ENCODE data around the gene MYG1. TPM values are rescaled to one million over a fixed set of nuclear protein-coding genes. Genes with fewer than 3 reads are reported as not detected.

MYG1 gene
- total RNA-seq, 1 donor from 2014 or later, result 111 TPM

- peaks cover 43% of the 10 kb centered on the region for H3K4me1 Mint-ChIP-seq (ENCODE audit: low read depth)
- peaks cover 11% of the 10 kb centered on the region for H3K36me3 Mint-ChIP-seq (ENCODE audit: low read depth)
- H3K27ac Mint-ChIP-seq, result peak within 1 kb of the TSS; percentile 88
- H3K27me3 Mint-ChIP-seq (ENCODE audit: insufficient read depth), result no peaks in the 10 kb centered on the region
- no peaks in the 10 kb centered on the region for H3K9me3 Mint-ChIP-seq
- intact Hi-C loops (cut with micrococcal nuclease), result loop anchor here (1.0 to 2.0 kb wide), 13 partner anchors 16 to 262 kb away; partner anchors contain the start of genes AAAS, CSAD, EIF4B and MYG1
- peak; percentile 81 for DNase-seq (ENCODE audit: low spot score)
- H3K4me3 Mint-ChIP-seq, result peak within 1 kb of the TSS; percentile 90
Observed at GRCh38 chr12:53267999-53268629, 31.4 kb upstream of the MYG1 start, which contains the start of gene ESPL1. TSS of gene ESPL1 (plus strand) at chr12:53268299. CDS start at chr12:53268767, 468 bp downstream.

GRCh38 chr12:53268630-53269562 lies 30.6 kb upstream of the MYG1 start:
- no peaks in the 10 kb centered on the region for H3K9me3 Mint-ChIP-seq
- DNase-seq (ENCODE audit: low spot score), result no peak
- H3K27me3 Mint-ChIP-seq (ENCODE audit: insufficient read depth), result no peaks in the 10 kb centered on the region
- H3K4me3 Mint-ChIP-seq, result peak overlapping the region; percentile 90
- peak overlapping the region; percentile 88 for H3K27ac Mint-ChIP-seq
- peaks cover 43% of the 10 kb centered on the region for H3K4me1 Mint-ChIP-seq (ENCODE audit: low read depth)
- intact Hi-C loops (cut with micrococcal nuclease), result loop anchor here (1.0 to 2.0 kb wide), 13 partner anchors 17 to 263 kb away; partner anchors contain the start of genes AAAS, CSAD, EIF4B and MYG1
- peaks cover 11% of the 10 kb centered on the region for H3K36me3 Mint-ChIP-seq (ENCODE audit: low read depth)

GRCh38 chr12:53274445-53274844 lies 25.1 kb upstream of the MYG1 start:
- peaks cover 40% of the 10 kb centered on the region for H3K36me3 Mint-ChIP-seq (ENCODE audit: low read depth)
- intact Hi-C loops (cut with micrococcal nuclease), result no loop called here
- no peak for DNase-seq (ENCODE audit: low spot score)
- peaks cover 24% of the 10 kb centered on the region for H3K4me1 Mint-ChIP-seq (ENCODE audit: low read depth)
- no peak overlapping the region for H3K27ac Mint-ChIP-seq
- H3K4me3 Mint-ChIP-seq, result no peak overlapping the region
- no peaks in the 10 kb centered on the region for H3K27me3 Mint-ChIP-seq (ENCODE audit: insufficient read depth)
- H3K9me3 Mint-ChIP-seq, result no peaks in the 10 kb centered on the region

GRCh38 chr12:53276511-53276910 lies 23.0 kb upstream of the MYG1 start:
- Mint-ChIP-seq H3K27ac (no peak overlapping the region), H3K9me3 (no peaks in the 10 kb centered on the region), H3K4me1 (ENCODE audit: low read depth) (peaks cover 14% of the 10 kb centered on the region), H3K36me3 (ENCODE audit: low read depth) (peaks cover 40% of the 10 kb centered on the region), H3K27me3 (ENCODE audit: insufficient read depth) (no peaks in the 10 kb centered on the region), H3K4me3 (no peak overlapping the region)
- intact Hi-C loops (cut with micrococcal nuclease), result no loop called here
- no peak for DNase-seq (ENCODE audit: low spot score)

- intact Hi-C loops (cut with micrococcal nuclease), result no loop called here
Observed at GRCh38 chr12:53277981-53278380, 21.5 kb upstream of the MYG1 start.

GRCh38 chr12:53279283-53279869 lies 20.1 kb upstream of the MYG1 start:
- no peaks in the 10 kb centered on the region for H3K27me3 Mint-ChIP-seq (ENCODE audit: insufficient read depth)
- peaks cover 4% of the 10 kb centered on the region for H3K4me1 Mint-ChIP-seq (ENCODE audit: low read depth)
- H3K36me3 Mint-ChIP-seq (ENCODE audit: low read depth), result peaks cover 50% of the 10 kb centered on the region
- DNase-seq (ENCODE audit: low spot score), result no peak
- no peak overlapping the region for H3K4me3 Mint-ChIP-seq
- intact Hi-C loops (cut with micrococcal nuclease), result no loop called here
- no peaks in the 10 kb centered on the region for H3K9me3 Mint-ChIP-seq
- H3K27ac Mint-ChIP-seq, result no peak overlapping the region

More at GRCh38 chr12:53277981-53278380, 21.5 kb upstream of the MYG1 start:
- Mint-ChIP-seq H3K4me1 (ENCODE audit: low read depth) (peaks cover 4% of the 10 kb centered on the region), H3K27me3 (ENCODE audit: insufficient read depth) (no peaks in the 10 kb centered on the region), H3K27ac (no peak overlapping the region), H3K9me3 (no peaks in the 10 kb centered on the region), H3K36me3 (ENCODE audit: low read depth) (peaks cover 44% of the 10 kb centered on the region), H3K4me3 (no peak overlapping the region)
- DNase-seq (ENCODE audit: low spot score), result no peak

GRCh38 chr12:53279888-53280498 lies 19.5 kb upstream of the MYG1 start:
- H3K36me3 Mint-ChIP-seq (ENCODE audit: low read depth), result peaks cover 46% of the 10 kb centered on the region
- no peak overlapping the region for H3K4me3 Mint-ChIP-seq
- DNase-seq (ENCODE audit: low spot score), result no peak
- intact Hi-C loops (cut with micrococcal nuclease), result no loop called here
- no peaks in the 10 kb centered on the region for H3K27me3 Mint-ChIP-seq (ENCODE audit: insufficient read depth)
- no peak overlapping the region for H3K27ac Mint-ChIP-seq
- H3K9me3 Mint-ChIP-seq, result no peaks in the 10 kb centered on the region
- peaks cover 4% of the 10 kb centered on the region for H3K4me1 Mint-ChIP-seq (ENCODE audit: low read depth)

GRCh38 chr12:53286448-53286847 lies 13.0 kb upstream of the MYG1 start:
- H3K4me1 Mint-ChIP-seq (ENCODE audit: low read depth), result peaks cover 7% of the 10 kb centered on the region
- H3K27ac Mint-ChIP-seq, result no peak overlapping the region
- no peaks in the 10 kb centered on the region for H3K9me3 Mint-ChIP-seq
- no peaks in the 10 kb centered on the region for H3K27me3 Mint-ChIP-seq (ENCODE audit: insufficient read depth)
- H3K36me3 Mint-ChIP-seq (ENCODE audit: low read depth), result peaks cover 46% of the 10 kb centered on the region
- no peak for DNase-seq (ENCODE audit: low spot score)
- intact Hi-C loops (cut with micrococcal nuclease), result loop anchor here (2.0 kb wide), 1 partner anchor 18 kb away; the partner anchor contains the start of gene ESPL1
- no peak overlapping the region for H3K4me3 Mint-ChIP-seq

- peaks cover 45% of the 10 kb centered on the region for H3K36me3 Mint-ChIP-seq (ENCODE audit: low read depth)
- no peaks in the 10 kb centered on the region for H3K9me3 Mint-ChIP-seq
- H3K4me3 Mint-ChIP-seq, result no peak overlapping the region
- H3K4me1 Mint-ChIP-seq (ENCODE audit: low read depth), result peaks cover 7% of the 10 kb centered on the region
- intact Hi-C loops (cut with micrococcal nuclease), result loop anchor here (1.0 to 2.0 kb wide), 4 partner anchors 19 to 128 kb away; partner anchors contain the start of gene ESPL1
- H3K27ac Mint-ChIP-seq, result peak overlapping the region; percentile 60
- DNase-seq (ENCODE audit: low spot score), result peak; percentile 51
- no peaks in the 10 kb centered on the region for H3K27me3 Mint-ChIP-seq (ENCODE audit: insufficient read depth)
Observed at GRCh38 chr12:53287741-53288216, 11.7 kb upstream of the MYG1 start.

- intact Hi-C loops (cut with micrococcal nuclease), result no loop called here
- Mint-ChIP-seq H3K4me1 (ENCODE audit: low read depth) (peaks cover 7% of the 10 kb centered on the region), H3K27ac (peak overlapping the region; percentile 60), H3K36me3 (ENCODE audit: low read depth) (peaks cover 43% of the 10 kb centered on the region), H3K27me3 (ENCODE audit: insufficient read depth) (no peaks in the 10 kb centered on the region), H3K4me3 (no peak overlapping the region), H3K9me3 (no peaks in the 10 kb centered on the region)
- DNase-seq (ENCODE audit: low spot score), result no peak
Observed at GRCh38 chr12:53288322-53288721, 11.2 kb upstream of the MYG1 start.

GRCh38 chr12:53289891-53290290 lies 9.6 kb upstream of the MYG1 start:
- intact Hi-C loops (cut with micrococcal nuclease), result no loop called here
- Mint-ChIP-seq H3K27me3 (ENCODE audit: insufficient read depth) (no peaks in the 10 kb centered on the region), H3K9me3 (no peaks in the 10 kb centered on the region), H3K4me3 (no peak overlapping the region), H3K36me3 (ENCODE audit: low read depth) (peaks cover 41% of the 10 kb centered on the region), H3K27ac (peak overlapping the region; percentile 75), H3K4me1 (ENCODE audit: low read depth) (peaks cover 8% of the 10 kb centered on the region)
- DNase-seq (ENCODE audit: low spot score), result no peak

GRCh38 chr12:53290661-53291060 lies 8.8 kb upstream of the MYG1 start:
- H3K4me1 Mint-ChIP-seq (ENCODE audit: low read depth), result peaks cover 16% of the 10 kb centered on the region
- no peak for DNase-seq (ENCODE audit: low spot score)
- H3K36me3 Mint-ChIP-seq (ENCODE audit: low read depth), result peaks cover 45% of the 10 kb centered on the region
- H3K27ac Mint-ChIP-seq, result peak overlapping the region; percentile 75
- no peaks in the 10 kb centered on the region for H3K9me3 Mint-ChIP-seq
- H3K4me3 Mint-ChIP-seq, result no peak overlapping the region
- intact Hi-C loops (cut with micrococcal nuclease), result no loop called here
- H3K27me3 Mint-ChIP-seq (ENCODE audit: insufficient read depth), result no peaks in the 10 kb centered on the region
